OCI-LY1 (cell line): ENCODE measurements around the gene OSCAR.

Source experiments
- H2AFZ ChIP-seq: fragments of 200-600 bp; sonication (generic), shearing (Covaris generic); 2 replicates; pipeline ENCODE4 v1.6.0; 2014; ENCODE audit warnings: antibody characterized with exemption, mild to moderate bottlenecking, low read length
- H3F3A ChIP-seq: fragments of 200-600 bp; sonication (generic), shearing (Covaris generic); 2 replicates; pipeline ENCODE4 v1.6.0; 2014; ENCODE audit warnings: mild to moderate bottlenecking, antibody characterized with exemption, low read length, moderate library complexity; ENCODE audit not compliant: insufficient read depth
- H3K27ac ChIP-seq: fragments of 200-600 bp; sonication (generic); 2 replicates; pipeline ENCODE4 v1.5.1; 2014; ENCODE audit warnings: low read length, mixed run types, mild to moderate bottlenecking, low read depth; ENCODE audit not compliant: poor library complexity, severe bottlenecking
- H3K27me3 ChIP-seq: fragments of 200-600 bp; sonication (generic); 2 replicates; pipeline ENCODE4 v1.6.0; 2014; ENCODE audit warnings: antibody characterized with exemption, mild to moderate bottlenecking, low read length, moderate library complexity; ENCODE audit not compliant: insufficient read depth
- H3K36me3 ChIP-seq: fragments of 200-600 bp; sonication (generic); 2 replicates; pipeline ENCODE4 v1.6.1; 2014; ENCODE audit warnings: mild to moderate bottlenecking, antibody characterized with exemption, low read length, moderate library complexity, mixed read lengths; ENCODE audit not compliant: insufficient read depth
- H3K4me1 ChIP-seq: fragments of 200-600 bp; sonication (generic); 2 replicates; pipeline ENCODE4 v1.5.1; 2014; ENCODE audit warnings: mild to moderate bottlenecking, low read length, moderate library complexity; ENCODE audit not compliant: insufficient read depth, severe bottlenecking
- H3K4me2 ChIP-seq: fragments of 200-600 bp; sonication (generic), shearing (Covaris generic); 2 replicates; pipeline ENCODE4 v1.6.1; 2014; ENCODE audit warnings: low read length
- H3K4me3 ChIP-seq: fragments of 200-600 bp; sonication (generic); 2 replicates; pipeline ENCODE4 v1.5.1; 2014; ENCODE audit warnings: low read length, low read depth, mild to moderate bottlenecking, mixed read lengths; ENCODE audit not compliant: poor library complexity, severe bottlenecking
- H3K79me2 ChIP-seq: fragments of 200-600 bp; shearing (Covaris generic); 2 replicates; pipeline ENCODE4 v1.6.1; 2016; ENCODE audit warnings: mixed run types, low read length, mixed read lengths; ENCODE audit not compliant: insufficient read depth
- H3K9ac ChIP-seq: fragments of 200-600 bp; sonication (generic), shearing (Covaris generic); 2 replicates; pipeline ENCODE4 v1.6.1; 2014; ENCODE audit warnings: mild to moderate bottlenecking, low read length, mixed read lengths
- H3K9me2 ChIP-seq: fragments of 200-600 bp; sonication (generic), shearing (Covaris generic); 2 replicates; pipeline ENCODE4 v1.6.1; 2014; ENCODE audit warnings: low read depth, mild to moderate bottlenecking, low read length, mixed read lengths
- H3K9me3 ChIP-seq: fragments of 200-600 bp; shearing (Covaris generic); 2 replicates; pipeline ENCODE4 v1.6.1; 2014; ENCODE audit warnings: low read length, mixed read lengths
- H4K20me1 ChIP-seq: fragments of 200-600 bp; sonication (generic), shearing (Covaris generic); 2 replicates; pipeline ENCODE4 v1.6.0; 2016; ENCODE audit warnings: mild to moderate bottlenecking, low read length; ENCODE audit not compliant: insufficient read depth
- EZH2 ChIP-seq: fragments of 200-600 bp; sonication (generic), shearing (Covaris generic); IDR thresholded peaks from 2 replicates; pipeline ENCODE4 v1.8.0; 2017; ENCODE audit warnings: borderline replicate concordance, mixed run types, mild to moderate bottlenecking, antibody characterized with exemption, low read length, moderate library complexity, mixed read lengths
- TF ChIP-seq, protein P1 (sequence below): fragments of 200-600 bp; sonication (generic), shearing (Covaris generic); IDR thresholded peaks from 2 replicates; pipeline ENCODE4 v1.5.1; 2017; ENCODE audit warnings: mild to moderate bottlenecking, antibody characterized with exemption, low read length, moderate library complexity, mixed read lengths

Gene OSCAR

DNA sequence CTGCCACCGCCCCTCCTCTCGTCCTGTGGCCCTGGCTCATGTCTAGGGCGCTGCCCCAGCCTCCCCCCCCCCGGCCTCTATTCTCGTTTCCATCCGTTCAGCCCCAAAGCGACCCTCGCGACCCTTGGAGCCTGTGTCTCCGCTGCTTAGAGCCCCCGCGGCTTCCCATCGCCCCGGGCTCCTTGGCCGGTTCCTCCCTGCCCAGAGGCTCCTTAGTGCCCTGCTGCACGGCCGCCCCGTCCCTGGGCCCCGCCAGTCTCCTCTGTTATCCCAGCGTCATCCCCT is 27.8 kb upstream of the OSCAR start:
- no peak overlapping the region for H3K9ac ChIP-seq
- H3K79me2 ChIP-seq, result no peaks in the 10 kb centered on the region
- no peak overlapping the region for H3K27ac ChIP-seq
- no peaks in the 10 kb centered on the region for H3K4me1 ChIP-seq
- H2AFZ ChIP-seq, result no peak overlapping the region
- TF ChIP-seq, protein P1, sequence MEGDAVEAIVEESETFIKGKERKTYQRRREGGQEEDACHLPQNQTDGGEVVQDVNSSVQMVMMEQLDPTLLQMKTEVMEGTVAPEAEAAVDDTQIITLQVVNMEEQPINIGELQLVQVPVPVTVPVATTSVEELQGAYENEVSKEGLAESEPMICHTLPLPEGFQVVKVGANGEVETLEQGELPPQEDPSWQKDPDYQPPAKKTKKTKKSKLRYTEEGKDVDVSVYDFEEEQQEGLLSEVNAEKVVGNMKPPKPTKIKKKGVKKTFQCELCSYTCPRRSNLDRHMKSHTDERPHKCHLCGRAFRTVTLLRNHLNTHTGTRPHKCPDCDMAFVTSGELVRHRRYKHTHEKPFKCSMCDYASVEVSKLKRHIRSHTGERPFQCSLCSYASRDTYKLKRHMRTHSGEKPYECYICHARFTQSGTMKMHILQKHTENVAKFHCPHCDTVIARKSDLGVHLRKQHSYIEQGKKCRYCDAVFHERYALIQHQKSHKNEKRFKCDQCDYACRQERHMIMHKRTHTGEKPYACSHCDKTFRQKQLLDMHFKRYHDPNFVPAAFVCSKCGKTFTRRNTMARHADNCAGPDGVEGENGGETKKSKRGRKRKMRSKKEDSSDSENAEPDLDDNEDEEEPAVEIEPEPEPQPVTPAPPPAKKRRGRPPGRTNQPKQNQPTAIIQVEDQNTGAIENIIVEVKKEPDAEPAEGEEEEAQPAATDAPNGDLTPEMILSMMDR, result no peak
- no peak for TF ChIP-seq EZH2
- H3F3A ChIP-seq, result no peaks in the 10 kb centered on the region
- no peaks in the 10 kb centered on the region for H4K20me1 ChIP-seq
- H3K9me2 ChIP-seq, result no peaks in the 10 kb centered on the region
- no peaks in the 10 kb centered on the region for H3K27me3 ChIP-seq
- no peak overlapping the region for H3K4me3 ChIP-seq
- no peak overlapping the region for H3K4me2 ChIP-seq
- H3K36me3 ChIP-seq, result peaks cover 76% of the 10 kb centered on the region
- H3K9me3 ChIP-seq, result no peaks in the 10 kb centered on the region

GRCh38 chr19:54127688-54128440 is 27.3 kb upstream of the OSCAR start:
- peaks cover 79% of the 10 kb centered on the region for H3K36me3 ChIP-seq
- no peaks in the 10 kb centered on the region for H3K4me1 ChIP-seq
- no peaks in the 10 kb centered on the region for H3K9me2 ChIP-seq
- no peaks in the 10 kb centered on the region for H3K9me3 ChIP-seq
- H2AFZ ChIP-seq, result no peak overlapping the region
- no peaks in the 10 kb centered on the region for H3K79me2 ChIP-seq
- no peak overlapping the region for H3K9ac ChIP-seq
- H4K20me1 ChIP-seq, result no peaks in the 10 kb centered on the region
- no peaks in the 10 kb centered on the region for H3K27me3 ChIP-seq
- H3K4me2 ChIP-seq, result no peak overlapping the region
- H3K4me3 ChIP-seq, result no peak overlapping the region
- H3F3A ChIP-seq, result no peaks in the 10 kb centered on the region
- no peak overlapping the region for H3K27ac ChIP-seq
- TF ChIP-seq, protein P1, result no peak
- TF ChIP-seq EZH2, result no peak

DNA sequence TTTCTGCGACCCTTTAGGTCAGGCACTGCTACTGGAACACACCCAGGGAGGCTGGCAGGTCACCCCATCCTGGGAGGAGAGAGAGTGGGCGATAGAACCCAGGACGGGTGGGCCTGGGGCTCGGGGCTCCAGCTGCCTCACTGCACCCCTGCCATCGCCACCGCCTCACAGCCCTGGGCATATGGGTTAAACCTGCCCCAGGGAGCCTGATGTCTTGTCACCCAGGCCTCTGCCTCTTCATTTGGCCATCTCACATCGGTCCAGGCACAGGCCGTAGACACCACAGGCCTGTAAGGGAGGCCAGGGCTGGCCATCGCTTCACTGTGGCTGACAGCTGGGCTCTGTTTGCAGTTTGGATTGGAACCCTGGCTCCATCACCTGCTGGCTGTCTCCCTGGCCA is 25.1 kb upstream of the OSCAR start:
- Histone ChIP-seq H3K9me3 (no peaks in the 10 kb centered on the region), H2AFZ (no peak overlapping the region), H3K79me2 (no peaks in the 10 kb centered on the region), H3K36me3 (peaks cover 83% of the 10 kb centered on the region), H4K20me1 (no peaks in the 10 kb centered on the region), H3F3A (no peaks in the 10 kb centered on the region), H3K9me2 (no peaks in the 10 kb centered on the region), H3K9ac (no peak overlapping the region), H3K4me1 (no peaks in the 10 kb centered on the region), H3K4me2 (no peak overlapping the region), H3K27ac (no peak overlapping the region), H3K4me3 (no peak overlapping the region), H3K27me3 (no peaks in the 10 kb centered on the region)
- TF ChIP-seq EZH2, result no peak
- TF ChIP-seq, protein P1, result no peak
